22Rv1 (cell line): ENCODE measurements around the gene MRPL41.

Source experiments
- CTCF ChIP-seq: fragments of 450-650 bp; IDR thresholded peaks from 2 replicates; pipeline ENCODE4 v1.5.1; 2017; ENCODE audit warnings: mild to moderate bottlenecking
- ZFX ChIP-seq: fragments of 450-650 bp; IDR thresholded peaks from 2 replicates; pipeline ENCODE4 v1.6.1; 2017; ENCODE audit warnings: antibody characterized with exemption, borderline replicate concordance

GRCh38 chr9:137564134-137564533 is 12.5 kb downstream of the MRPL41 start:
- no peak for TF ChIP-seq CTCF
- TF ChIP-seq ZFX: no peak
